GM12878 (cell line): ENCODE data around the gene GAPT. TPM values are rescaled to one million over a fixed set of nuclear protein-coding genes. Genes with fewer than 3 reads are reported as not detected.

Experiments
- ATAC-seq: fragments of 200-7000 bp; cut with Tn5 transposase; 3 replicates; pipeline ENCODE4 v1.9.1; 2020; ENCODE audit warnings: mild to moderate bottlenecking, moderate library complexity
- BruUV-seq: library from RNA; stranded (reverse); fragments of 400-500 nt; replicated peaks from 2 replicates; lab custom pipeline; 2021; lab: Mats Ljungman, UMichigan
- CTCF ChIA-PET: fragments of 300-600 bp; sonication (Branson Sonifier 250); formaldehyde crosslinking; extraction: SDS; loops from one replicate; lab custom pipeline; 2021; ENCODE audit warnings: inconsistent platforms; lab: Yijun Ruan, JAX
- POLR2A ChIA-PET: fragments of 350-600 bp; formaldehyde crosslinking; extraction: SDS; loops from one replicate; lab custom pipeline; 2021; ENCODE audit warnings: inconsistent platforms; lab: Charles Lee
- RAD21 ChIA-PET: fragments of 300-600 bp; sonication (Branson Sonifier 250); formaldehyde crosslinking; loops from one replicate; lab custom pipeline; 2023; ENCODE audit warnings: antibody characterized with exemption; ENCODE audit not compliant: unreplicated experiment; lab: Charles Lee
- SMC1A ChIA-PET: fragments of 300-600 bp; sonication (Branson Sonifier 250); formaldehyde crosslinking; loops from one replicate; lab custom pipeline; 2023; ENCODE audit not compliant: unreplicated experiment, uncharacterized antibody; lab: Charles Lee
- DNase-seq: peaks from one replicate; pipeline ENCODE4 v3.0.0-alpha.2; 2011; ENCODE audit warnings: low read depth, low spot score
- FAIRE-seq: peaks from 3 replicates; lab custom pipeline; 2011; peaks lifted over from hg19 to GRCh38; lab: Jason Lieb, UNC
- H2AFZ ChIP-seq: 2 replicates; pipeline ENCODE4 v1.6.0; 2011; ENCODE audit warnings: low read depth, low read length, control low read depth; ENCODE audit not compliant: control insufficient read depth
- H3K27ac ChIP-seq: 2 replicates; pipeline ENCODE4 v1.5.1; 2011; ENCODE audit warnings: control low read depth; ENCODE audit not compliant: control insufficient read depth, insufficient read depth
- H3K27me3 ChIP-seq, 2 experiments: replicated peaks in 1 of 2; 2 replicates each; pipeline versions ENCODE4 v1.6.0 to v1.6.1; 2011; ENCODE audit warnings: low read length in 1 of 2; ENCODE audit not compliant: control insufficient read depth in 2 of 2, insufficient read depth in 2 of 2
- H3K36me3 ChIP-seq, 2 experiments: 2 replicates each; pipeline ENCODE4 v1.5.1; 2011; ENCODE audit warnings: low read length in 1 of 2; ENCODE audit not compliant: control insufficient read depth in 2 of 2, insufficient read depth in 2 of 2
- H3K4me1 ChIP-seq: 2 replicates; pipeline ENCODE4 v1.6.1; 2011; ENCODE audit warnings: mild to moderate bottlenecking, low read length, moderate library complexity, mixed read lengths; ENCODE audit not compliant: control insufficient read depth, insufficient read depth
- H3K4me2 ChIP-seq: 2 replicates; pipeline ENCODE4 v1.6.0; 2011; ENCODE audit warnings: control low read depth; ENCODE audit not compliant: control insufficient read depth, insufficient read depth
- H3K4me3 ChIP-seq: fragments of 200-600 bp; sonication (generic); 2 replicates; pipeline ENCODE4 v1.5.1; 2016
- H3K79me2 ChIP-seq: 2 replicates; pipeline ENCODE4 v1.6.0; 2011; ENCODE audit warnings: low read length; ENCODE audit not compliant: control insufficient read depth, insufficient read depth
- H3K9ac ChIP-seq: 2 replicates; pipeline ENCODE4 v1.8.0; 2011; ENCODE audit warnings: low read length, control low read depth, mixed read lengths; ENCODE audit not compliant: control insufficient read depth, insufficient read depth
- H3K9me3 ChIP-seq: replicated peaks from 3 replicates; pipeline ENCODE4 v1.5.1; 2011; ENCODE audit warnings: mild to moderate bottlenecking, low read length; ENCODE audit not compliant: control insufficient read depth, insufficient read depth
- H4K20me1 ChIP-seq: 2 replicates; pipeline ENCODE4 v1.6.0; 2011; ENCODE audit not compliant: control insufficient read depth, insufficient read depth
- ATF7 ChIP-seq: fragments of 450-650 bp; IDR thresholded peaks from 2 replicates; pipeline ENCODE4 v1.6.1; 2016; ENCODE audit warnings: low read depth, mild to moderate bottlenecking
- HSF1 ChIP-seq: fragments of 150-350 bp; IDR thresholded peaks from 2 replicates; pipeline ENCODE4 v1.6.1; 2014; ENCODE audit warnings: mild to moderate bottlenecking, low read depth, low read length
- IRF5 ChIP-seq: fragments of 450-650 bp; IDR thresholded peaks from 2 replicates; pipeline ENCODE4 v1.6.1; 2017; ENCODE audit warnings: borderline replicate concordance
- JUNB ChIP-seq: IDR thresholded peaks from 2 replicates; pipeline ENCODE4 v1.6.1; 2016; ENCODE audit warnings: antibody characterized with exemption, mild to moderate bottlenecking
- PKNOX1 ChIP-seq: fragments of 450-650 bp; IDR thresholded peaks from 2 replicates; pipeline ENCODE4 v1.6.1; 2016; ENCODE audit warnings: mild to moderate bottlenecking
- SREBF1 ChIP-seq: IDR thresholded peaks from 2 replicates; pipeline ENCODE4 v1.6.1; 2012; ENCODE audit warnings: mild to moderate bottlenecking, low read length
- TARDBP ChIP-seq: IDR thresholded peaks from 2 replicates; pipeline ENCODE4 v1.6.1; 2016; ENCODE audit warnings: borderline replicate concordance
- ZBTB40 ChIP-seq: fragments of 450-650 bp; IDR thresholded peaks from 2 replicates; pipeline ENCODE4 v1.6.1; 2016; ENCODE audit warnings: mild to moderate bottlenecking, moderate library complexity, borderline replicate concordance
- ZNF274 ChIP-seq: IDR thresholded peaks from one replicate; pipeline ENCODE4 v1.8.0; 2011; ENCODE audit not compliant: insufficient read length, insufficient read depth
- ZSCAN29 ChIP-seq: fragments of 450-650 bp; IDR thresholded peaks from 2 replicates; pipeline ENCODE4 v1.6.1; 2017; ENCODE audit warnings: mild to moderate bottlenecking, moderate library complexity
- WGBS: methylation state at CpG from one replicate; pipeline ENCODE4 v1.1.6; 2016; ENCODE audit warnings: low lambda C conversion rate; ENCODE audit not compliant: insufficient replicate concordance, insufficient coverage; ENCODE audit errors: missing lambda C conversion rate; 5-methylcytosine and 5-hydroxymethylcytosine counted together
- in situ Hi-C: fragments of 300-500 bp; cut with MboI; formaldehyde crosslinking; loops from 9 replicates; pipeline ENCODE4 v1.14.3; 2018; ENCODE audit warnings: mixed read lengths
- intact Hi-C: fragments of 100-400 bp; cut with micrococcal nuclease; formaldehyde crosslinking; loops from one replicate; pipeline ENCODE4 v1.14.2; 2022; ENCODE audit not compliant: unreplicated experiment
- polyA plus RNA-seq, 11 experiments: library from polyadenylated mRNA; depleted of rRNA in 4 of 11; unstranded in 6 of 11; stranded (reverse) in 5 of 11; fragments of >200 nt; fragmentation: Nextera tagmentation in 4 of 11; fragmentation: Illumina TruSeq in 1 of 11; extraction: Ambion mirVana in 4 of 11; extraction: Trizol in 1 of 11; gene quantifications; 1 replicate in 1 of 11; 2 replicates in 10 of 11; pipeline versions ENCODE4 v1.2.1 to v1.2.3, GENCODE V29; 2011 to 2016; ENCODE audit warnings: inconsistent platforms in 2 of 11, missing spikeins in 2 of 11, low read depth in 1 of 11
- total RNA-seq, 4 experiments: library from RNA; depleted of rRNA in 3 of 4; stranded (reverse); fragments of >200 nt in 3 of 4; fragmentation: Illumina TruSeq in 1 of 4; extraction: Trizol in 1 of 4; gene quantifications; 2 replicates each; pipeline versions ENCODE4 v1.2.1 to v1.2.3, GENCODE V29; 2013 to 2021

GAPT gene
- total and polyA plus RNA-seq, 10 of the 15 experiments (the other 5 are each of a cell fraction or from before 2014, with no cell fraction given), result 0.15 to 0.96 (median 0.57) TPM; not detected in 2

GRCh38 chr5:58542709-58543108 lies 51.5 kb downstream of the GAPT start:
- no peaks in the 10 kb centered on the region for H3K4me1 ChIP-seq
- no peak overlapping the region for H3K9ac ChIP-seq
- H3K36me3 ChIP-seq, result no peaks in the 10 kb centered on the region
- intact Hi-C loops, result no loop called here
- BruUV-seq, result no TSS peak
- no peak overlapping the region for H3K4me2 ChIP-seq
- ATAC-seq (no peak), DNase-seq (no peak), FAIRE-seq (no peak)
- no peaks in the 10 kb centered on the region for H3K9me3 ChIP-seq
- 0% methylated on average over 1 of the region's 1 CpG for WGBS
- SMC1A ChIA-PET, result no interaction called here
- TF ChIP-seq IRF5 (no peak), TARDBP (no peak), ZNF274 (no peak)
- POLR2A ChIA-PET, result no interaction called here
- H3K27ac ChIP-seq, result no peak overlapping the region
- no peaks in the 10 kb centered on the region for H3K79me2 ChIP-seq
- H4K20me1 ChIP-seq, result no peaks in the 10 kb centered on the region
- no peak overlapping the region for H3K4me3 ChIP-seq
- H2AFZ ChIP-seq, result no peak overlapping the region
- in situ Hi-C loops, result no loop called here
- no peaks in the 10 kb centered on the region for H3K27me3 ChIP-seq
- RAD21 ChIA-PET, result no interaction called here
- CTCF ChIA-PET, result no interaction called here

GRCh38 chr5:58543723-58544122 lies 52.5 kb downstream of the GAPT start:
- H3K4me1 ChIP-seq, result no peaks in the 10 kb centered on the region
- 23% methylated on average over 2 of the region's 2 CpGs for WGBS
- no peak overlapping the region for H3K4me3 ChIP-seq
- no peak for FAIRE-seq
- ChIA-PET POLR2A (no interaction called here), RAD21 (no interaction called here), CTCF (no interaction called here), SMC1A (interaction anchor here (0.6 kb wide), 1 partner anchor 83 kb away, joined by 3 read pairs; no protein-coding TSS in a partner anchor)
- H3K36me3 ChIP-seq, result no peaks in the 10 kb centered on the region
- in situ Hi-C loops, result no loop called here
- DNase-seq, result no peak
- no peak overlapping the region for H3K9ac ChIP-seq
- H3K79me2 ChIP-seq, result no peaks in the 10 kb centered on the region
- intact Hi-C loops, result no loop called here
- no peak overlapping the region for H3K27ac ChIP-seq
- H3K9me3 ChIP-seq, result no peaks in the 10 kb centered on the region
- H2AFZ ChIP-seq, result no peak overlapping the region
- no TSS peak for BruUV-seq
- H4K20me1 ChIP-seq, result no peaks in the 10 kb centered on the region
- ATAC-seq, result no peak
- H3K4me2 ChIP-seq, result no peak overlapping the region
- no peaks in the 10 kb centered on the region for H3K27me3 ChIP-seq
- TF ChIP-seq ATF7, result no peak
- no peak for TF ChIP-seq ZBTB40
- no peak for TF ChIP-seq ZNF274
- no peak for TF ChIP-seq JUNB
- TF ChIP-seq SREBF1, result no peak
- no peak for TF ChIP-seq ZSCAN29
- TF ChIP-seq HSF1, result no peak
- no peak for TF ChIP-seq PKNOX1
